MM.1S (cell line): ENCODE data around the gene POLD4.

Source experiments
- EZH2 ChIP-seq: fragments of 300-600 bp; sonication (generic); optimal IDR thresholded peaks from 2 replicates; pipeline ENCODE3; 2017; ENCODE audit warnings: low read depth, mild to moderate bottlenecking, antibody characterized with exemption, low read length, mixed read lengths
- TF ChIP-seq, protein P1 (sequence below): fragments of 300-600 bp; sonication (generic); IDR thresholded peaks from 2 replicates; pipeline ENCODE4 v1.5.1; 2016; ENCODE audit warnings: antibody characterized with exemption, low read length, mixed read lengths

DNA sequence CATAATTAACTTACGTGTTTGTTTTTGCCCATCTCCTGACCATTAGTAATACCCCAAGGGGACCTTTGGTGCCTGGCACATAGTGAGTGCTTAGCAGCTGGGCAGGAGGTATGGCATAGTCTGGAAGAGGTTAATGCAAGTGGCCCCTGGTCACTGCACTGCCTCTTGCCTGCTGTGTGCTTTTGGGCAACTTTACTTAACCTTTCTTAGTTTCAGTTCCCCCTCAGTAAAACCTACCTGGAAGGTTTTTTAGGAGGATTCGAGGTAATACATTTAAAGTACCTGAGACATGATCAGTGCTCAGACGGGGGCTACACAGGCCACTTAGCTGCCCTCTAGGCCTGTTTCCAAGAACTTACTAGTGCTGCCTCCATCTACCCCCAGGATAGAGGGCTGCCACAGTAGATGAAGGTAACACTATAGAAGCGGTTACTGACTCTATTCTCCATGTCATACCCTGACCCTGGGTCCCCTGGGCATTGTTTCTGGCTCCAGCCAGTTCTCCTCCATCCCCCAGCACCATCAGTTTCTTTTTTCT, 3.3 kb downstream of the POLD4 start:
- TF ChIP-seq, protein P1, sequence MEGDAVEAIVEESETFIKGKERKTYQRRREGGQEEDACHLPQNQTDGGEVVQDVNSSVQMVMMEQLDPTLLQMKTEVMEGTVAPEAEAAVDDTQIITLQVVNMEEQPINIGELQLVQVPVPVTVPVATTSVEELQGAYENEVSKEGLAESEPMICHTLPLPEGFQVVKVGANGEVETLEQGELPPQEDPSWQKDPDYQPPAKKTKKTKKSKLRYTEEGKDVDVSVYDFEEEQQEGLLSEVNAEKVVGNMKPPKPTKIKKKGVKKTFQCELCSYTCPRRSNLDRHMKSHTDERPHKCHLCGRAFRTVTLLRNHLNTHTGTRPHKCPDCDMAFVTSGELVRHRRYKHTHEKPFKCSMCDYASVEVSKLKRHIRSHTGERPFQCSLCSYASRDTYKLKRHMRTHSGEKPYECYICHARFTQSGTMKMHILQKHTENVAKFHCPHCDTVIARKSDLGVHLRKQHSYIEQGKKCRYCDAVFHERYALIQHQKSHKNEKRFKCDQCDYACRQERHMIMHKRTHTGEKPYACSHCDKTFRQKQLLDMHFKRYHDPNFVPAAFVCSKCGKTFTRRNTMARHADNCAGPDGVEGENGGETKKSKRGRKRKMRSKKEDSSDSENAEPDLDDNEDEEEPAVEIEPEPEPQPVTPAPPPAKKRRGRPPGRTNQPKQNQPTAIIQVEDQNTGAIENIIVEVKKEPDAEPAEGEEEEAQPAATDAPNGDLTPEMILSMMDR: no peak
- no peak for TF ChIP-seq EZH2
